ENCODE results near the gene CDH18.

DNA sequence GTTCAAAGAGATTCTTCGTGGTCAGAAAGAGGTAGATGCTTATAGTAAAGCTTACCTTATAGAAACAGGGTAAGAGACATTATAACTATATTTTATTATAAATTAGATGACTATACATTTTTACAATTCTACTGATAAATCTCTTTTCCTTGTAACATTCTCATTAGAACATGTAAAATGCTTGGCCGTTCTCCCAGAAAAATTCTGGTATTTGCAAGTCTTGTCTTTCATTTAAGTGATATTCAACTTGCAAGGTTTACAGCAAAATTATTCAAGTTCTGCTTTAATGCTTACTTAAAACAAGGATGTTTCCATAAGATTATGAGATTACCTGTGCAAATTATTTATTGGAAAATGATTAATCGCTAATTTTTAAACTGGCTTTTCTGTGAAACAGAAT lies 41.3 kb upstream of the CDH18 start:
- TF ChIP-seq, protein P1, sequence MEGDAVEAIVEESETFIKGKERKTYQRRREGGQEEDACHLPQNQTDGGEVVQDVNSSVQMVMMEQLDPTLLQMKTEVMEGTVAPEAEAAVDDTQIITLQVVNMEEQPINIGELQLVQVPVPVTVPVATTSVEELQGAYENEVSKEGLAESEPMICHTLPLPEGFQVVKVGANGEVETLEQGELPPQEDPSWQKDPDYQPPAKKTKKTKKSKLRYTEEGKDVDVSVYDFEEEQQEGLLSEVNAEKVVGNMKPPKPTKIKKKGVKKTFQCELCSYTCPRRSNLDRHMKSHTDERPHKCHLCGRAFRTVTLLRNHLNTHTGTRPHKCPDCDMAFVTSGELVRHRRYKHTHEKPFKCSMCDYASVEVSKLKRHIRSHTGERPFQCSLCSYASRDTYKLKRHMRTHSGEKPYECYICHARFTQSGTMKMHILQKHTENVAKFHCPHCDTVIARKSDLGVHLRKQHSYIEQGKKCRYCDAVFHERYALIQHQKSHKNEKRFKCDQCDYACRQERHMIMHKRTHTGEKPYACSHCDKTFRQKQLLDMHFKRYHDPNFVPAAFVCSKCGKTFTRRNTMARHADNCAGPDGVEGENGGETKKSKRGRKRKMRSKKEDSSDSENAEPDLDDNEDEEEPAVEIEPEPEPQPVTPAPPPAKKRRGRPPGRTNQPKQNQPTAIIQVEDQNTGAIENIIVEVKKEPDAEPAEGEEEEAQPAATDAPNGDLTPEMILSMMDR (IDR thresholded peaks at IDR 0.05), result no peak
- TF ChIP-seq POLR2A (IDR thresholded peaks at IDR 0.05), result no peak
